NCI-H510A (cell line): ENCODE results near the gene FAM216A.

Source experiments
- DNase-seq: peaks from one replicate; lab custom pipeline; 2025; lab: John Stamatoyannopoulos, UW

FAM216A gene

GRCh38 chr12:110538869-110539622 lies 70.4 kb downstream of the FAM216A start:
- no peak for DNase-seq
